ENCODE measurements around the gene F12.

F12 gene

GRCh38 chr5:177357459-177358351 is 51.7 kb downstream of the F12 start, which contains the start of gene RGS14:
RGS14 (plus strand) TSS chr5:177357924; CDS start chr5:177358025, 101 bp downstream.
- H3K27me3 ChIP-seq (ENCODE audit: insufficient read depth, low read length): peaks cover 13% of the 10 kb centered on the region

GRCh38 chr5:177357146-177357458 is 52.3 kb downstream of the F12 start:
- H3K4me3 ChIP-seq (ENCODE audit: low read length): no peak overlapping the region
- H3K9me3 ChIP-seq (ENCODE audit: low read length): no peaks in the 10 kb centered on the region
- no peaks in the 10 kb centered on the region for H3K36me3 ChIP-seq (ENCODE audit: insufficient read depth, low read length)
- H3K4me1 ChIP-seq (ENCODE audit: insufficient read depth, low read length): peaks cover 24% of the 10 kb centered on the region
- H2AFZ ChIP-seq (ENCODE audit: low read depth, low read length): no peak overlapping the region
- peaks cover 13% of the 10 kb centered on the region for H3K27me3 ChIP-seq (ENCODE audit: insufficient read depth, low read length)

More at GRCh38 chr5:177357459-177358351, 51.7 kb downstream of the F12 start, which contains the start of gene RGS14:
- H3K36me3 ChIP-seq (ENCODE audit: insufficient read depth, low read length): no peaks in the 10 kb centered on the region
- peaks cover 22% of the 10 kb centered on the region for H3K4me1 ChIP-seq (ENCODE audit: insufficient read depth, low read length)
- H3K9me3 ChIP-seq (ENCODE audit: low read length): no peaks in the 10 kb centered on the region
- H2AFZ ChIP-seq (ENCODE audit: low read depth, low read length): no peak within 1 kb of the TSS
- no peak within 1 kb of the TSS for H3K4me3 ChIP-seq (ENCODE audit: low read length)

- peaks cover 26% of the 10 kb centered on the region for H3K4me1 ChIP-seq (ENCODE audit: insufficient read depth, low read length)
- no peak overlapping the region for H3K4me3 ChIP-seq (ENCODE audit: low read length)
- no peak overlapping the region for H2AFZ ChIP-seq (ENCODE audit: low read depth, low read length)
- peaks cover 13% of the 10 kb centered on the region for H3K27me3 ChIP-seq (ENCODE audit: insufficient read depth, low read length)
- no peaks in the 10 kb centered on the region for H3K9me3 ChIP-seq (ENCODE audit: low read length)
- H3K36me3 ChIP-seq (ENCODE audit: insufficient read depth, low read length): no peaks in the 10 kb centered on the region
These were observed 52.6 kb downstream of the F12 start for GRCh38 chr5:177356746-177357145.

GRCh38 chr5:177355868-177356168 is 53.5 kb downstream of the F12 start:
- Histone ChIP-seq H3K4me1 (ENCODE audit: insufficient read depth, low read length) (peaks cover 29% of the 10 kb centered on the region), H3K4me3 (ENCODE audit: low read length) (no peak overlapping the region), H3K27me3 (ENCODE audit: insufficient read depth, low read length) (peaks cover 8% of the 10 kb centered on the region), H2AFZ (ENCODE audit: low read depth, low read length) (no peak overlapping the region), H3K9me3 (ENCODE audit: low read length) (no peaks in the 10 kb centered on the region), H3K36me3 (ENCODE audit: insufficient read depth, low read length) (no peaks in the 10 kb centered on the region)

- Histone ChIP-seq H3K4me3 (ENCODE audit: low read length) (no peak overlapping the region), H2AFZ (ENCODE audit: low read depth, low read length) (no peak overlapping the region), H3K27me3 (ENCODE audit: insufficient read depth, low read length) (peaks cover 8% of the 10 kb centered on the region), H3K36me3 (ENCODE audit: insufficient read depth, low read length) (no peaks in the 10 kb centered on the region), H3K4me1 (ENCODE audit: insufficient read depth, low read length) (peaks cover 34% of the 10 kb centered on the region), H3K9me3 (ENCODE audit: low read length) (no peaks in the 10 kb centered on the region)
These were observed 54.0 kb downstream of the F12 start for GRCh38 chr5:177355162-177355867.

GRCh38 chr5:177354711-177355110 is 54.7 kb downstream of the F12 start:
- Histone ChIP-seq H3K27me3 (ENCODE audit: insufficient read depth, low read length) (peaks cover 8% of the 10 kb centered on the region), H2AFZ (ENCODE audit: low read depth, low read length) (no peak overlapping the region), H3K9me3 (ENCODE audit: low read length) (no peaks in the 10 kb centered on the region), H3K36me3 (ENCODE audit: insufficient read depth, low read length) (no peaks in the 10 kb centered on the region), H3K4me1 (ENCODE audit: insufficient read depth, low read length) (peaks cover 40% of the 10 kb centered on the region), H3K4me3 (ENCODE audit: low read length) (no peak overlapping the region)

GRCh38 chr5:177354256-177354655 is 55.1 kb downstream of the F12 start:
- Histone ChIP-seq H2AFZ (ENCODE audit: low read depth, low read length) (no peak overlapping the region), H3K27me3 (ENCODE audit: insufficient read depth, low read length) (peaks cover 8% of the 10 kb centered on the region)

GRCh38 chr5:177353093-177353492 is 56.3 kb downstream of the F12 start:
- no peak overlapping the region for H3K4me3 ChIP-seq (ENCODE audit: low read length)
- no peaks in the 10 kb centered on the region for H3K9me3 ChIP-seq (ENCODE audit: low read length)
- peaks cover 28% of the 10 kb centered on the region for H3K4me1 ChIP-seq (ENCODE audit: insufficient read depth, low read length)
- peaks cover 6% of the 10 kb centered on the region for H3K27me3 ChIP-seq (ENCODE audit: insufficient read depth, low read length)
- H3K36me3 ChIP-seq (ENCODE audit: insufficient read depth, low read length): peaks cover 2% of the 10 kb centered on the region
- no peak overlapping the region for H2AFZ ChIP-seq (ENCODE audit: low read depth, low read length)

More at GRCh38 chr5:177354256-177354655, 55.1 kb downstream of the F12 start:
- Histone ChIP-seq H3K36me3 (ENCODE audit: insufficient read depth, low read length) (peaks cover 2% of the 10 kb centered on the region), H3K4me3 (ENCODE audit: low read length) (no peak overlapping the region), H3K4me1 (ENCODE audit: insufficient read depth, low read length) (peaks cover 39% of the 10 kb centered on the region), H3K9me3 (ENCODE audit: low read length) (no peaks in the 10 kb centered on the region)

All from neuron (in vitro differentiated cells).